HG03571 (cell line): Measurements from ENCODE around the gene GINS3.
"Not testable (repeated sequence)": the region's sequence is repeated elsewhere in the genome, so short reads cannot be mapped to it uniquely, and the experiment has no call there.

ENCODE experiments used
- ATAC-seq: cut with Tn5 transposase; IDR thresholded peaks from one replicate; pipeline ENCODE4 v1.9.1; 2021; ENCODE audit not compliant: unreplicated experiment

The GINS3 gene

DNA sequence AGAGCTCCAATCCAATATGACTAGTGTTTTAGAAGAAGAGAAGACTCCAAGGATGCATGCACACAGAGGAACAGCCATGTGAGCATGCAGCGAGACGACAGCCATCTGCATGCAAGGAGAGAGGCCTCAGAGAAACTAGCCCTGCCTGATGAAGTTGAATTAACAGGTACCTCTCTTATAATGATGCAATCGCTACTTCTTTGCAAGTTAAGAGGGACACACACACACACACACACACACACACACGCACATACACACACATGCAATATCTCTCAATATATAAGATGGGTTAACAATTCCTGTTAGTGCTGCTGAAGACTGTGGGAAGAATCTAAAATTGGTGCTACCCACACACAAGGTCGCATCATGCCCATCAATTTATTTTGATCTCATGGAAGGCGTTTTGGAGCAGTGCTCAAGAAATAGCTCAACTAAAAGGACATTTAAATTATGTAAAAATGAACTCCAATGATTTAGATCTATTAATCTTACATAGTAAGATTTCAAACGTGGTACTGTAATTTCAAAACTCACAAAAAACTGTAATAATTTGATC is 7.0 kb upstream of the GINS3 start:
- no peak for ATAC-seq

DNA sequence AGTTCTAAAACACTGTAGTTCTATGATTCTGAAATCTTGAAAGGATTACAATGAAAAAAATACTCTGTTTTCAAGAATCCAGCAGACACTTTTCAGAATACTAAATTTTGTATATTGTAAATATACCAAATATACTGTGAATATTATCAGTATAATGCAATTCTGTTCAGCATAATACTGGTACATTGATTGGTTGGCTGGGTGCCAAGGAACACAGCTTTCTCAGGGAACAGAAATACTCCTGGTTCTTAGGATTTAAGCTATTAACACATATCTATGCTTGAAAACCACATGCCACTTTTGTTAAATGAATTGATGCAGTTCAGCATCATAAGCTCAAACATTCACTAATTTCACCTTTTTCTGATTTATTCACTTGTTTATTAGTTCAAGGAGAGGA is 2.5 kb upstream of the GINS3 start:
- ATAC-seq = no peak

DNA sequence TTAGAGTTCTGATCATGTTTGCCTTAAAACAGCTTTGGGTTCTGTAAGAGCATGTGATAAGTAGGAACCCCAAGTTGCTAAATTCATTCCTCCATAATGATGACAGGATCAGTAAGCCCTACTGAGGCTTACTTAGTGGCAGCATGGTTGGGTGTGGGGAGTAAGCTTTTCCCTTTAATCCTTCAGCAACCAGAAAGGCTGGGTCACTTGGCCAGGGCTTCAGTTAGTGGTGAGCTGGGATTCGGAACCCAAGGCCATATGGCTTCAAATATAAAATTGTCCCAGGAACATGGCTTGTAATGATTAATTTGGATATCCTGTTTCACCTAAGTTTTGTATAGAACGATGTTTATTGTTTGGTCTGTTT is 850 bp downstream of the GINS3 start:
- peak; percentile 5 for ATAC-seq

DNA sequence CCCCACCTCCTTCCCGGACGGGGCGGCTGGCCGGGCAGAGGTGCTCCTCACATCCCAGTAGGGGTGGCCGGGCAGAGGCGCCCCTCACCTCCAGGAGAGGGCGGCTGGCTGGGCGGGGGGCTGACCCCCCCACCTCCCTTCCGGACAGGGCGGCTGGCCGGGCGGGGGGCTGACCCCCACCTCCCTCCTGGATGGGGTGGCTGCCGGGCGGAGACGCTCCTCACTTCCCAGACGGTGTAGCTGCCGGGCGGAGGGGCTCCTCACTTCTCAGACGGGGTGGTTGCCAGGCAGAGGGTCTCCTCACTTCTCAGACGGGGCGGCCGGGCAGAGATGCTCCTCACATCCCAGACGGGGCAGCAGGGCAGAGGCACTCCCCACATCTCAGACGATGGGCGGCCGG is 4.6 kb downstream of the GINS3 start:
- ATAC-seq = not testable (repeated sequence)

DNA sequence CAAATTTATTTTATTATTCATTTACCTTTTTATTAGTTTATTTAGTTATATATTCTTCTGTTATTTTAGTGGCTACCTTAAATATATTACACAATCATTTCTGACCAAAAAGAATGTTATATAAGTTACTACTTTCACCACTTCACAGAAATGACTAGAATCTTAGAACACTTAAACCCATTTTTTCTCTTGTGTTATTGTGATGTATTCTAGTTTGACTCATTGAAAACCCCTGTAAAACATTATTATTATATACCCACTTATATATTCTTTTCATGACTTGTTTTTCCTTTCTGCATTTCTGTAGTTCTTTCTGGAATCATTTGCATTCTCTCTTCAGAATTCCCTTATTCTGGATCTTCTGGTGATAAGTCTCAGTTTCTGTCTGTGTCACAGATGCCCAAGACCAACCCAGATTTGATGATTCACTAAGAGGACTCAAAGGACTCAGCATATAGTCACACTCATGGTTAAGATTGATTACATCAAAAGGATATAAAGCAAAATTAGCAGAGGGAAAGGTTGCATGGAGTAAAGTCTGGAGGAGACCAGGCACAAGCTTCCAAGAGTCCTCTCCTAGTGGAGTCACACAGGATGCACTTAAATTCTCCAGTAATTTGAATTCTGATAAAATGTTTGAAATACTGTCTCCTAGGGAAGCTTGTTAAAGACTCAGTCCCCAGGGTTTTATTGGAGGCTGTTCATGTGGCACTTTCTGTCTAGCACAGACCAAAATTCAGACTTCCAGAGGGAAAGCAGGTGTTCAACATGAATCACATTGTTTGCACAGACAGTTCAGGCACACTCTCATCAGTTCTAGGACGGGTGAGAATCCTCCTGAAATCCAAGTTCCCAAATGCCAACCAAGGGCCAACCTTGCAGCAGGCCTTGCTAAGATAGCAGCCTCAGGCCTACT is 7.7 kb downstream of the GINS3 start:
- ATAC-seq = no peak

DNA sequence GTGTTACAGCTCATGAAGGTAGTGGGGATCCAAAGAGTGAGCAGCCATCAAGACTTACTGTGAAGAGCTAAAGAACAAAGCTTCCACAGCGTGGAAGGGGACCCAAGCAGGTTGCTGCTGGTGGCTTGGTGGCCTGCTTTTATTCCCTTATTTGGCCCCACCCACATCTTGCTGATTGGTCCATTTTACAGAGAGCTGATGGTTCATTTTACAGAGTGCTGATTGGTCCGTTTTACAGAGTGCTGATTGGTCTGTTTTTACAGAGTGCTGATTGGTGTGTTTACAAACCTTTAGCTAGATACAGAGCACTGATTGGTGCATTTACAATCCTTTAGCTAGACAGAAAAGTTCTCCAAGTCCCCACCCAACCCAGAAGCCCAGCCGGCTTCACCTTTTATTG is 9.0 kb downstream of the GINS3 start:
- not testable (repeated sequence) for ATAC-seq

DNA sequence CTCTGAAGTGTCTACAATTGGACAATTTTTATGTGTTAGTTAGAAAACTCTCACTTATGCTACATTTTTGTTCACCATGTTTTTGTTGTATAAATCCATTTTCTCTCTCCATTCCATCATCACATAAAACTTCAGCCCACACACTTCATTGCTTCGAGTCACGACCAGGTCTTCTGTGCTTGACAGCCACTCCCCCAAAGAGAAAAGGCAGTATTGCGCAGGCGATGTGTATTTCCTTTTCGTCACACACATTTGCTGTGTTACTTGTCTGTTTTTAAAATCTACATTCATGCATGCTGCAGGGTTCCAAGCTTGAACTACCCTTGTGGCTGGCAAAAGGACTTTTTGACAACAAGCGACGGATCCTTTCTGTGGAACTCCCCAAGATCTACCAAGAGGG is 10.5 kb downstream of the GINS3 start:
- no peak for ATAC-seq

DNA sequence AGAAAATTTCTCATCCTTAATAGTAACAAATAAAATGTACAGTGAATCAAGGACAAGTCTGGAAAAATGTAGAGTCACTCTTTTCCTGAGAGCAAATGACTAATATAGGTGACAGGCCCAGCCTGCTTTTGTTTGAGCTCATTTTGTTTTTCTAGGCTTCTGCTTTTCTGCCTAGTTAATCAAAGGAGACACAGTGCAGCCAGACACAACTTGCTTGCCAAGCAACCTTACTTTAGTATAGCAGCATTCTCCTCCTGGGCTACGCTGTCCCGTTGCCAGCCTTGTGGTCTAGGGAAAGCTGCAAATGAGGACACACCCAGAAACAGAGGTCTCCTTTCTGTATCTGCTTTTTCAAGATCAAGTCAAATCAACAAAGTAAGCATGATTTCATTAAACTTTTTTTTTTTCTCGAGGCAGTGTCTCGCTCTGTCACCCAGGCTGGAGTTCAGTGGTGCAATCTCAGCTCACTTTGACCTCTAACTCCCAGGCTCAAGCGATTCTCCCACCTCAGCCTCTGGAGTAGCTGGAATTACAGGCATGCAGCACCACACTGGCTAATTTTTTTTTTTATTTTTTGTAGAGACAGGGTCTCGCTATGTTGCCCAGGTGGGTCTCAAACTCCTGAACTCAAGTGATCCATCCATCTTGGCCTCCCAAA is 17.2 kb downstream of the GINS3 start:
- ATAC-seq = no peak

DNA sequence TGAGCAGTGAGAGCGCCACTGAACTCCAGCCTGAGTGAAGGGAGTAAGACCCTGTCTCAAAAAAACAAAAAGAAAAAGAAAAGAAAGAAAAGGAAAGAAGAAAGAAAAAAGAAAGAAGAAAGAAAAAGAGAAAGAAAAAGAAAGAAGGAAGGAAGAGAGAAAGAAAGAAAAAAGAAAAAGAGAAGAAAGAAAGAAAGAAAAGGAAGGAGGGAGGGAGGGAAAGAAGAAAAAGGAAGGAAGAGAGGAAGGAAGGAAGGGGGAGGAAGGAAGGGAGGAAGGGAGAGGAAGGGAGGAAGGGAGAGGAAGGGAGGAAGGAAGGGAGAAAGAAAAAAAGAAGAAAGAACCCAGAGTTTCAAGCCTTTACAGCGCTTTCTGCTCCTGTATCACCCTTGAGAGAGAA is 19.1 kb downstream of the GINS3 start:
- no peak for ATAC-seq

DNA sequence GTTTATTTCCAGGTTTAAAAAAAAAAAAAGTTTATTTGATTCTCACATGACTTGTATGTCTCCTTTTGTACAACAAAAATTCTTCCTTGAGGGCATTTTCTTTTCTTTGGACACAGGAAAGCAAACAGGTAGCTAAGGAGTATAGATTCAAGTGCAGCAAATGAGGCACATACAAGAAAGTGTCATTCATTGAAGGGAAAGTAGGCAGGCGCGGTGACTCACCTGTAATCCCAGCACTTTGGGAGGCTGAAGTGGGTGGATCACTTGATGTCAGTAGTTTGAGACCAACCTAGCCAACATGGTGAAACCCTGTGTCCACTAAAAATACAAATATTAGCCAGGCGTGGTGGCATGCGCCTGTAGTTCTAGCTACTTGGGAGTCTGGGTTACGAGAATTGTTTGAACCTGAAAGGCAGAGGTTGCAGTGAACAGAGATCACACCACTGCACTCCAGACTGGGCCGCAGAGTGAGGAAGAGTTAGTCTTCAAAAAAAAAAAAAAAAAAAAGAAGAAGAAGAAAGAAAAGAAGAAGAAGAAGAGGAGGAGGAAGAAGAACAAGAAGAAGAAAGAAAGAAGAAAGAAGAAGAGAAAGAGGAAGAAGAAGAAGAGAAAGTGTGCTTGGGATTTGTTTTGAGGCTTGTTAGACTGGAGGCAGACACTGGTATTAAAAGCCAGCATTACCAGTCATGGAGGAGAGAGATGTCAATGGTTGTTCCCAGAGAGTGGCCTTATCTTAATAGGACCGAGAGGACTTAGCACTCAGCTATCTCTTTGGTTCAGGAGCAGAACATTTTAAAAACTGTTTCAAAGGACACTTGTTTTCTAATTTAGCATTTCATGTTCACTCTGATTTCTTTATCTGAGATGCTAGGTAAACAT is 19.7 kb downstream of the GINS3 start:
- no peak for ATAC-seq

DNA sequence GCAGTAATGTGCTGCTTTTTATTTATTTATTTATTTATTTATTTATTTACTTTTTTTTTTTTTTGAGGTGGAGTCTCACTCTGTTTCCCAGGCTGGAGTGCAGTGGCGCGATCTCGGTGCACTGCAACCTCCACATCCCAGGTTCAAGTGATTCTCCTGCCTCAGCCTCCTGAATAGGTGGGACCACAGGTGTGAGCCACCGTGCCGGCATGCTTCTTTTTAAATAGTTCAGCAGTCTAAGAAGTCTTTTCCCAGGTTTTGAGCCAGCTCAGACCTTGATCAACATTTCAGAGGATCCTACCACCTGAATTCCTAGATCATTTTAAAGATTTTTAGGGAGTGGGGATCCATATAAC is 20.3 kb downstream of the GINS3 start:
- not testable (repeated sequence) for ATAC-seq

DNA sequence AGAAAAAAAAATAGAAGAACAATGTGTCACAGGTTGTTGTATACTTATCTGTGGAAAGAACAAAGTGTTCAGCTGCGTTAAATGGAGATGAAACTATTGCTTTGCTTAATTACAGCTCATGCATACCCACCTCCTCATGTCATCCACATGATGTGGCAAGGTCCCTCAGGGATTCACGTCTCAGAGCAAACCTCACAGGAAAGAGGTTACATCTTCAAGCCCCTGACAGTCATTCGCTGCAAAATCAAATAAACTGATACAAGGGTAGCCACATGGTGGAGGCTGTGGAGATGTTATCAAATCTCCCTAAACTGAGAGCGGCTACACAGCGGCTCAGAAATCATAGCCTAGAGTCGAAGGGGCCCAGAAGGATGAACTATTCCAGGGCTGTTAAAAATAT is 21.1 kb downstream of the GINS3 start:
- ATAC-seq = no peak

DNA sequence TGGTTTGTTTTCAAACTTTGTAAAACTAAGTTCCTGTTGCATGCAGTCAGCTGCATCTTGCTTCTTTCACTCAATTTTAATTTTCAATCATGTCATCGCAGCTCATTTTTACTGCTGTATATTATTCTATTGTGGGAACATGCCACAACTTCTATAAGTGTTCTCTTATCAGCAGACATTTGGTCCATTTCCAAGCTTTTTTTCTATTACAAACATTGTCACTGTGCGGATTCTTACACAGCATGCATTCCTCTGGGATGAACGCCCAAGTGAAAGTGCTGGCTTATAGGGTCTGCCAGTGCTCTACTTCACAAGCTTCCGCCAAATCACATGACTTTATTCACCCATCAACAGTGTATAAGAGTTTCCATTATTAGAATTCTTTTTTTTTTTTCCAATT is 22.7 kb downstream of the GINS3 start:
- no peak for ATAC-seq

DNA sequence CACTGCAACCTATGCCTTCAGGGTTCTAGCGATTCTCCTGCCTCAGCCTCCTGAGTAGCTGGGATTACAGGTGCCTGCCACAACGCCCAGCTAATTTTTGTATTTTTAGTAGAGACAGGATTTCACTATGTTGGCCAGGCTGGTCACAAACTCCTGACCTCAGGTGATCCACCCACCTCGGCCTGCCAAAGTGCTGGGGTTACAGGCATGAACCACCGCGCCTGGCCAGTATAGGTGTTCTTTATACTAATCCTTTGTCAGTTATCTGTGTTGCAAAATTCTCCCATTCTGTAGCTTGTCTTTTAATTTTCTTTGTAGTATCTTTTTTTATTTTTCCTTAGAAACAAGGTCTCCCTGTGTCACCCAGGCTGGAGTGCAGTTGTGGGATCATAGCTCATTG is 23.7 kb downstream of the GINS3 start:
- not testable (repeated sequence) for ATAC-seq

DNA sequence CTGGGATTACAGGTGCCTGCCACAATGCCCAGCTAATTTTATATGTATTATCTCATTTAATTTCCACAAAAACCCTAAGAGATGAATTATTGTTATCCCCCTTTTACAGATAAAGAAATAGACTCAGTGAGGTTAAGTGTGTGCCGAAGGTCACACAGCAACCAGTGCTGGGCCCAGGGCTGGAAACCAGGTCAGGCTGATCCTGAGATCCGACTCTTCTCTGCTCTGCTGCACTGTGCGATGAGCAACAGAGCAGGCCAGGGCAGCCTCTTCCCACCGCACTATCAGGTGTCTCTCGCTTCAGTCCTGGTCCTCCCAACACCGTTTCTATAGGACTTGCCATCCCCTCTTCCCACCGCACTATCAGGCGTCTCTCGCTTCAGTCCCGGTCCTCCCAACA is 24.8 kb downstream of the GINS3 start:
- ATAC-seq = no peak

DNA sequence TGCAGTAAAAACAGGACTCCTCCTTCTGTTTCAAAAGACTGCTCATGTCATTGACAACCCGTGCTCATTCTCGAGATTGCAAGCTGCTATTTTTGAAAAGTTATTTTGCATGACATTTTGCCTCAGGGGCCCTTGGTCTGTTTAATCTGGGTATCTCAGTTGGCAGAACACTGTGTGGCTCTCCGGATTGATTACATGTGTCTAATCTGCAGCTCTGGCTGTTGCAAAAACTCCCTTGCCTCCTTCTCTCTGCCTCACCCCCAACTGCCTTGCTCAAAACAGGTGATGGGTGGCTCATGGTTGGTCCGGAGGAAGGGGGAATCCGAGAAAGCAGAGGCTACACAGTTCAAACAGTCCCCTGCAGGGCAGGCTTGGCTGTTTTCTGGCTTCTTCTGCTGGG is 25.3 kb downstream of the GINS3 start:
- no peak for ATAC-seq

DNA sequence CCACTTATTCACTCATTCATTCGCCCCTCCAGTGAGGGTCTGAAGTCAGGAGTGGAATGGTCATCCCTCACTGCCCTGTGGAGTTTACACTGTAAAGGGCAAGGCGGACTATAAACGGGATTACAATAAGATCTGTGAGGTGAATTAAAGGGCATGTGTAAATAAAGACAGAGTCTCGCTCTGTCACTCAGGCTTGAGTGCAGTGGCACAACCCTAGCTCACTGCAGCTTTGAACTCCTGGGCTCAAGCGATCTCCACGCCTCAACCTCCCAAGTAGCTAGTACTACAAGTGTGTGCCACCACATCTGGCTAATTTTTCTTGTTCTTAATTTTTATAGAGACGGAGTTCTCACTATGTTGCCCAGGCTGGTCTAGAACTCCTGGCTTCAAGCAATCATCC is 25.8 kb downstream of the GINS3 start:
- no peak for ATAC-seq

DNA sequence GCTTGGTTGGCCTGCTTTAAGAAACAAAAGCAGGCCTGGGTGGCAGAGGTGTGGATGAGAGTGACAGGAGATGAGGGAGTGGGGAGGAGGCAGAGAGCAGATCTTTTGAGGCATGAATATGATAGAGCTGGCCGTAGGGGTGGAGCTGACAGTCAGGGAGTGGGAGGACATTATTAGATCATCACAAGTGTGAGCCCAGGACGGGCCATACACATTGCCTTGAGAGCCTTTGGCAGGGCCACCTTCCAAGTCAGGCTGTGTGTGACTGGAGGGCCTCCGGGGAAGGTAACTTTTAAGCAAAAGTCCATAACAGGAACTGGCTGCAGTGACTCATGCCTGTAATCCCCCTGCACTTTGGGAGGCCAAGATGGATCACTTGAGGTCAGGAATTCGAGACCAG is 26.3 kb downstream of the GINS3 start:
- ATAC-seq = no peak

DNA sequence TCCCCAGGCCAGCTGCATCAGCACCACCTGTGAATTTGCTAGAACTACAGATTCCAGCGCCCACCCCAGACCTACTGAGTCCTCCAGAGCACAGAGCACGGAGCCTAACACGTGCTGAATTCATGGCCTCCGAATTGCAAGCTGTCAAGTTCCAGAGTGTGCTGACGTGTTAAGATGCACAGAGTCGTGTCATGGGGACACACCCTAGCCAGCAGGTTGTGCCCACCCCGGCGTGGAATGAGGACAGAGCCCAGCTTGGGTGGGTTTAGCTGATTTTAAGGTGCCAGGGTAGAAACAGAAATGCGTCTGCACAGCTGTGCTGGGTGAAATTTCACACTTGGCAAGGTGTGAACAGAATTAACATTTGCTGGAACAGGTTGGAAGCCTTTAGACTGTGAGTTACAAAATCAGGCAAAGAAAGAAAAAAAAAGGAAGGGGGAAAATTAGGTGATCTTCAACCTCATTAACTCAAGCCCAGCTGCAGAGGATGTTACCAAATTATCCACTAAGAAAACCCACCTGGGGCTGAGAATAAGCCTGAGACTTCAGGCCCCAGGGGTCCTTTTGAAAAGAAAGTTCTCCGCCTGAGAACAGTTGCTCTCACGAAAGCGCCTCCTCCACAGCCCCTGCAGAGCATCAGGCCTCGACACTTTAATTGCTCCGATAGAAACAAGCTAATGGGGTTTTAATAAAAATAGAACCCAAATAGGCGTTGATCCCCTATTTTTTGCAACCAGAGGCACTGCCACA is 27.1 kb downstream of the GINS3 start:
- no peak for ATAC-seq

DNA sequence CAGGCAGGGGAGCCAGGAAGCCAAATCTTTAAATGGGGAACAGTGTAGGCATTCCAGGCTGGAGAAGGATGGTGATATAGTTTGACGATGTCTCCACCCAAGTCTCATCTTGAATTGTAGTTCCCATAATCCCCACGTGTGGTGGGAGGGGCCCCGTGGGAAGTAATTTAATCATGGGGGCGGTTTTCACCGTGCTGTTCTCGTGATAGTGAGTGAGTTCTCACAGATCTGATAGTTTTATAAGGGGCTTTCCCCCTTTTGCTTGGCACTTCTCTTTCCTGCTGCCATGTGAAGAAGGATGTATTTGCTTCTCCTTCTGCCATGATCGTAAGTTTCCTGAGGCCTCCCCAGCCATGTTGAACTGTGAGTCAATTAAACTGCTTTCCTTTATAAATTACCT is 28.8 kb downstream of the GINS3 start:
- ATAC-seq = no peak

DNA sequence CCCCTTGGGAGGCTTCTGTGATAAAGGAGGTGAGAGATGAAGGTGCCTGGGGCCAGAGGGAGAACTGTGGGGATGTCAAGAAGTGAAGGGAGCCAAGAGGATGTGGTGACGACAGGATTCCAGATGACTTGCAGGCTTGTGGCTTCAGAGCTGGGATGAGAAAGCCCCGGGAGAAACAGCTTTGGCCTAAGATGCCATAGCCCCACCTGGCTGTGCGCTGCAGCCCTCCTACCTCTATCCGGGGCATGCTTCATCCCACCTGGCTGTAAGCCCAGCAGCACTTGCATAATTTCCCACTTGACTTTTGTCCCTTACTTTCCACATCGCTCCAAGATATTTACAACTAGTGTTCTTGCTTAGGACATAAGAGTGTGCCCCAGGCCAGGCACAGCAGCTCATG is 29.3 kb downstream of the GINS3 start:
- ATAC-seq = no peak
